Loucy (cell line): ENCODE measurements around the gene RGS6.

Experiments
- H2AFZ ChIP-seq: fragments of 200-600 bp; sonication (generic); 2 replicates; pipeline ENCODE4 v1.6.0; 2016; ENCODE audit warnings: antibody characterized with exemption, mild to moderate bottlenecking, low read length, moderate library complexity
- H3F3A ChIP-seq: fragments of 200-600 bp; 2 replicates; pipeline ENCODE4 v1.6.0; 2016; ENCODE audit warnings: antibody characterized with exemption, low read depth, mild to moderate bottlenecking
- H3K27me3 ChIP-seq: fragments of 200-600 bp; sonication (generic); 2 replicates; pipeline ENCODE4 v1.6.1; 2014; ENCODE audit warnings: low read length, mild to moderate bottlenecking; ENCODE audit not compliant: insufficient read depth, poor library complexity, severe bottlenecking
- H3K36me3 ChIP-seq: fragments of 200-600 bp; sonication (generic); 2 replicates; pipeline ENCODE4 v1.6.1; 2016; ENCODE audit warnings: low read length; ENCODE audit not compliant: insufficient read depth
- H3K4me1 ChIP-seq: fragments of 200-600 bp; sonication (generic); 2 replicates; pipeline ENCODE4 v1.5.1; 2014; ENCODE audit warnings: low read length, mild to moderate bottlenecking; ENCODE audit not compliant: insufficient read depth, poor library complexity, severe bottlenecking
- H3K4me2 ChIP-seq: fragments of 200-600 bp; sonication (generic); 2 replicates; pipeline ENCODE4 v1.6.0; 2014; ENCODE audit warnings: antibody characterized with exemption, low read length, low read depth, mild to moderate bottlenecking; ENCODE audit not compliant: poor library complexity, severe bottlenecking
- H3K4me3 ChIP-seq: fragments of 200-600 bp; sonication (generic); 2 replicates; pipeline ENCODE4 v1.5.1; 2014; ENCODE audit warnings: low read length, mild to moderate bottlenecking, mixed read lengths; ENCODE audit not compliant: poor library complexity, severe bottlenecking
- H3K79me2 ChIP-seq: fragments of 200-600 bp; sonication (generic); 2 replicates; pipeline ENCODE4 v1.6.1; 2014; ENCODE audit warnings: low read length; ENCODE audit not compliant: insufficient read depth
- H3K9ac ChIP-seq: fragments of 200-600 bp; sonication (generic); 2 replicates; pipeline ENCODE4 v1.6.0; 2014; ENCODE audit warnings: mild to moderate bottlenecking, low read depth, low read length, moderate library complexity; ENCODE audit not compliant: poor library complexity, severe bottlenecking
- H3K9me2 ChIP-seq: fragments of 200-600 bp; sonication (generic); replicated peaks from 2 replicates; pipeline ENCODE4 v1.6.1; 2016; ENCODE audit warnings: low read depth, low read length, mixed read lengths
- H3K9me3 ChIP-seq: fragments of 200-600 bp; sonication (generic); 2 replicates; pipeline ENCODE4 v1.6.1; 2014; ENCODE audit warnings: mild to moderate bottlenecking, antibody characterized with exemption, low read length, low read depth; ENCODE audit not compliant: insufficient read depth
- H4K20me1 ChIP-seq: fragments of 200-600 bp; sonication (generic); 2 replicates; pipeline ENCODE4 v1.6.0; 2014; ENCODE audit warnings: antibody characterized with exemption, low read length, mild to moderate bottlenecking; ENCODE audit not compliant: insufficient read depth, poor library complexity, severe bottlenecking
- CTCF ChIP-seq: fragments of 200-600 bp; sonication (generic); conservative IDR thresholded peaks from 2 replicates; pipeline ENCODE4 v1.5.1; 2014; ENCODE audit warnings: mild to moderate bottlenecking, antibody characterized with exemption, low read length
- EZH2phosphoT487 ChIP-seq: fragments of 200-600 bp; IDR thresholded peaks from 2 replicates; pipeline ENCODE4 v1.6.1; 2018; ENCODE audit warnings: antibody characterized with exemption, mild to moderate bottlenecking, moderate library complexity, borderline replicate concordance

The RGS6 gene

GRCh38 chr14:72404106-72404774, 472.0 kb downstream of the RGS6 start:
- Histone ChIP-seq H3K4me2 (no peak overlapping the region), H3K27me3 (no peaks in the 10 kb centered on the region)
- TF ChIP-seq CTCF (no peak), EZH2phosphoT487 (no peak)

GRCh38 chr14:72404998-72405397, 472.8 kb downstream of the RGS6 start:
- no peaks in the 10 kb centered on the region for H3K79me2 ChIP-seq
- no peak overlapping the region for H3K4me3 ChIP-seq
- H3F3A ChIP-seq = peaks cover 20% of the 10 kb centered on the region
- H3K4me2 ChIP-seq = no peak overlapping the region
- H2AFZ ChIP-seq = no peak overlapping the region
- no peaks in the 10 kb centered on the region for H3K27me3 ChIP-seq
- H3K4me1 ChIP-seq = peaks cover 69% of the 10 kb centered on the region
- peaks cover 7% of the 10 kb centered on the region; the same call in 1 of the 2 replicates for H3K9me3 ChIP-seq
- H3K9ac ChIP-seq = peak overlapping the region; percentile 34
- TF ChIP-seq CTCF (no peak), EZH2phosphoT487 (no peak)
- H3K36me3 ChIP-seq = no peaks in the 10 kb centered on the region
- no peaks in the 10 kb centered on the region for H3K9me2 ChIP-seq
- H4K20me1 ChIP-seq = no peaks in the 10 kb centered on the region

More at GRCh38 chr14:72404106-72404774, 472.0 kb downstream of the RGS6 start:
- H3K4me3 ChIP-seq = no peak overlapping the region
- H3K79me2 ChIP-seq = no peaks in the 10 kb centered on the region
- no peaks in the 10 kb centered on the region for H4K20me1 ChIP-seq
- peak overlapping the region; percentile 34 for H3K9ac ChIP-seq
- peaks cover 73% of the 10 kb centered on the region for H3K4me1 ChIP-seq
- peaks cover 6% of the 10 kb centered on the region; the same call in 1 of the 2 replicates for H3K9me3 ChIP-seq
- peaks cover 20% of the 10 kb centered on the region for H3F3A ChIP-seq
- no peaks in the 10 kb centered on the region for H3K9me2 ChIP-seq
- H3K36me3 ChIP-seq = no peaks in the 10 kb centered on the region
- no peak overlapping the region for H2AFZ ChIP-seq

- Histone ChIP-seq H4K20me1 (no peaks in the 10 kb centered on the region), H3K9ac (no peak overlapping the region), H3K9me3 (peaks cover 7% of the 10 kb centered on the region; the same call in 1 of the 2 replicates), H3K4me2 (no peak overlapping the region), H3K4me3 (no peak overlapping the region), H2AFZ (no peak overlapping the region), H3K4me1 (peaks cover 41% of the 10 kb centered on the region), H3K9me2 (no peaks in the 10 kb centered on the region), H3K27me3 (no peaks in the 10 kb centered on the region), H3K79me2 (no peaks in the 10 kb centered on the region), H3F3A (no peaks in the 10 kb centered on the region), H3K36me3 (no peaks in the 10 kb centered on the region)
- TF ChIP-seq CTCF (peak; percentile 54), EZH2phosphoT487 (no peak)
Observed at GRCh38 chr14:72408020-72408419, 475.8 kb downstream of the RGS6 start.
